Measurements from ENCODE around the gene CCSAP. TPM values are rescaled to one million over a fixed set of nuclear protein-coding genes. Genes with fewer than 3 reads are reported as not detected.
A peak's percentile ranks its signal among the peaks of the same experiment; 100 is the strongest.

The CCSAP gene
- total and polyA plus RNA-seq, 4 donors = 1.6 to 11.1 (median 4.6) TPM

DNA sequence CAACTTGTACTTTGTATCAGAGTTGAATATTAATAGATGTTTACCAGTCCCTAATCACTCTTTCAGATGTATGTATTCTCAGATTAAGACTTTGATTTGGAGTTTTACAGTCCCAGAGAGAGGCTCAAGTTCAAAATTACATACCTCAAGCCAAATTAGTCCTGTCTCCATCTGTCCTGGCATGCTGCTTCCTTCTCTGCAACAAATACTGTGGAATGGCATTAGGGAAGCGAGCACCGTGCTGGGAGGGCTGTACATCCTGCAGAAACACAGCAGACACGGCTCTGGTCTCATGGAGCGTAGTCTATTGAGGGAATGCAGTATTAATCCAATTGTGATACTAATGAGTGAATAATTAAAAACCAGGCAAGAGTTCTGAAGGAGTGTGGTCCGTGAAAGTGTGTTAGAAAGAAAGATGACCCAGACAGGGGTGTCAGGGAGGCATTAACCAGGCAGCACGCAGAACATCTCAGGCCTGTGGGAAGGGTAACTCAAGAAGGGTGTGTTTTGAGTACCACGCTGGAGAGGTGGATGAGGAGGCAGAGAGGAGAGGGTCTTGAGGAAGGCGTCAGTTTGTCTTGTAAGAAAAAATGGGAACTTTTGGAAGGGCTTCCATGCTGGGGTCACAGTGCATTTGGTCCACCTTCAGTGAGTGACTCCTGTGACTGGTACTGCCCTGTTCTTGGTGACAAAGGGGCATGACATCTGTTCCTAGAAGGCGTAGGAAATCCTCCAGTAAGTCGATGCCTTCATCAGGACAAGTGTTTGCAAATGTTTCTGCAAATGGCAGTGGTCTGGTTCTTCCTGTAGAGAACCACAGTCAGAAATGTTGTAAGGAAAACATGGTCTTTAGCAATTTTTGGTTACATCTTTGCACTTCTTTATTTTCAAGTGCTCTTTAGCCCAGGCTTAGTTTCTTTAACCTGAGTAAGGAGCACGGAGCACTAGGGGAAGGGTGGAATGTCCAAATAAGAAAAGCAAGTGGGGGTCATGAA lies 70.4 kb downstream of the CCSAP start:
- no peaks in the 10 kb centered on the region for H3K9me3 ChIP-seq (ENCODE audit: control insufficient read depth in 4 of 4, insufficient read depth in 3 of 4, low read length in 3 of 4)
- ATAC-seq (ENCODE audit: insufficient read depth, low FRiP score) = no peak
- 46 to 48% methylated on average over 11 of the region's 11 CpGs for WGBS, 2 donors
- peak overlapping the region; percentile 65 to 80 for H3K9ac ChIP-seq (ENCODE audit: insufficient read depth in 1 of 2, low read length in 2 of 2)
- H3K27ac ChIP-seq (ENCODE audit: low read depth in 1 of 2, low read length in 1 of 2) = peak overlapping the region; percentile 24 to 94
- peak in 1 of 3 donors; percentile 43 for DNase-seq
- H3K27me3 ChIP-seq (ENCODE audit: control insufficient read depth in 3 of 3, insufficient read depth in 3 of 3, low read length in 2 of 3) = no peaks in the 10 kb centered on the region
- H3K4me1 ChIP-seq (ENCODE audit: control insufficient read depth in 5 of 5, insufficient read depth in 5 of 5, low read length in 5 of 5) = peaks cover 11 to 20% (median 19%) of the 10 kb centered on the region in 5 donors
- no peak overlapping the region for H3K4me3 ChIP-seq
- peaks cover 0 to 2% (median under 1%) of the 10 kb centered on the region in 4 donors for H3K36me3 ChIP-seq (ENCODE audit: control insufficient read depth in 4 of 4, insufficient read depth in 4 of 4, low read length in 4 of 4)
- TF ChIP-seq, protein P1, sequence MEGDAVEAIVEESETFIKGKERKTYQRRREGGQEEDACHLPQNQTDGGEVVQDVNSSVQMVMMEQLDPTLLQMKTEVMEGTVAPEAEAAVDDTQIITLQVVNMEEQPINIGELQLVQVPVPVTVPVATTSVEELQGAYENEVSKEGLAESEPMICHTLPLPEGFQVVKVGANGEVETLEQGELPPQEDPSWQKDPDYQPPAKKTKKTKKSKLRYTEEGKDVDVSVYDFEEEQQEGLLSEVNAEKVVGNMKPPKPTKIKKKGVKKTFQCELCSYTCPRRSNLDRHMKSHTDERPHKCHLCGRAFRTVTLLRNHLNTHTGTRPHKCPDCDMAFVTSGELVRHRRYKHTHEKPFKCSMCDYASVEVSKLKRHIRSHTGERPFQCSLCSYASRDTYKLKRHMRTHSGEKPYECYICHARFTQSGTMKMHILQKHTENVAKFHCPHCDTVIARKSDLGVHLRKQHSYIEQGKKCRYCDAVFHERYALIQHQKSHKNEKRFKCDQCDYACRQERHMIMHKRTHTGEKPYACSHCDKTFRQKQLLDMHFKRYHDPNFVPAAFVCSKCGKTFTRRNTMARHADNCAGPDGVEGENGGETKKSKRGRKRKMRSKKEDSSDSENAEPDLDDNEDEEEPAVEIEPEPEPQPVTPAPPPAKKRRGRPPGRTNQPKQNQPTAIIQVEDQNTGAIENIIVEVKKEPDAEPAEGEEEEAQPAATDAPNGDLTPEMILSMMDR (IDR thresholded peaks at IDR 0.05; ENCODE audit: control extremely low read depth, extremely low read depth) = no peak

GRCh38 chr1:229271448-229272159 lies 71.2 kb downstream of the CCSAP start:
- H3K4me1 ChIP-seq (ENCODE audit: control insufficient read depth in 5 of 5, insufficient read depth in 5 of 5, low read length in 5 of 5) = peaks cover 11 to 19% (median 17%) of the 10 kb centered on the region in 5 donors
- H3K27ac ChIP-seq (ENCODE audit: low read depth in 1 of 2, low read length in 1 of 2) = peak overlapping the region; percentile 20 to 94
- H3K27me3 ChIP-seq (ENCODE audit: control insufficient read depth in 3 of 3, insufficient read depth in 3 of 3, low read length in 2 of 3) = no peaks in the 10 kb centered on the region
- ATAC-seq (ENCODE audit: insufficient read depth, low FRiP score) (peak; percentile 16), DNase-seq (peak in 2 of 3 donors; percentile 66 to 69)
- H3K9ac ChIP-seq (ENCODE audit: insufficient read depth in 1 of 2, low read length in 2 of 2) = peak overlapping the region; percentile 65 to 80
- H3K36me3 ChIP-seq (ENCODE audit: control insufficient read depth in 4 of 4, insufficient read depth in 4 of 4, low read length in 4 of 4) = no peaks in the 10 kb centered on the region
- peak overlapping the region; percentile 53 for H3K4me3 ChIP-seq
- WGBS, 2 donors = 1 to 4% methylated on average over 20 to 32 of the region's 32 CpGs
- TF ChIP-seq, protein P1 (IDR thresholded peaks at IDR 0.05; ENCODE audit: control extremely low read depth, extremely low read depth) = no peak
- peaks cover 0 to 6% (median 0%) of the 10 kb centered on the region in 4 donors for H3K9me3 ChIP-seq (ENCODE audit: control insufficient read depth in 4 of 4, insufficient read depth in 3 of 4, low read length in 3 of 4)

Small RNAs within 50 kb of the gene (small RNA-seq; reads per million reads assigned to genes)
- not detected for gene RNU6-180P (ENCODE audit: low replicate concordance)

Other genes with a start within 250 kb of the CCSAP start
- 10 to 100 TPM; 32.3 to 54.4 TPM for gene RAB4A, start 71.9 kb downstream of the CCSAP start, total RNA-seq
- 10 to 100 TPM; 20.2 to 20.7 TPM for gene RAB4A, start 71.9 kb downstream of the CCSAP start, polyA plus RNA-seq
- gene ACTA1, start 91.0 kb upstream of the CCSAP start, total RNA-seq = under 1 TPM; 0.71 to 0.83 TPM
- gene ACTA1, start 91.0 kb upstream of the CCSAP start, polyA plus RNA-seq = 1 to 10 TPM in 1 of 2 donors, under 1 TPM in 1; 0.33 to 1.4 TPM
- gene NUP133, start 165.3 kb upstream of the CCSAP start, total RNA-seq = 10 to 100 TPM; 36.2 to 57.6 TPM
- 10 to 100 TPM; 12.9 to 14.4 TPM for gene NUP133, start 165.3 kb upstream of the CCSAP start, polyA plus RNA-seq
- 10 to 100 TPM; 20.5 to 23.5 TPM for gene ABCB10, start 215.7 kb upstream of the CCSAP start, total RNA-seq
- gene ABCB10, start 215.7 kb upstream of the CCSAP start, polyA plus RNA-seq = 1 to 10 TPM; 6.5 to 7.8 TPM

Data from lung (tissue), 13 donors.